GM11168 (cell line): ENCODE results near the gene CDC14B.
"Not testable (repeated sequence)": the region's sequence is repeated elsewhere in the genome, so short reads cannot be mapped to it uniquely, and the experiment has no call there.

Experiments used
- in situ Hi-C: fragments of 300-500 bp; cut with MboI; formaldehyde crosslinking; loops from one replicate; pipeline ENCODE4 v1.12.0; 2022; ENCODE audit warnings: low sequenced_read_pairs; ENCODE audit not compliant: unreplicated experiment

CDC14B gene

GRCh38 chr9:96633579-96633978, 13.9 kb upstream of the CDC14B start:
- in situ Hi-C loops: not testable (repeated sequence)

DNA sequence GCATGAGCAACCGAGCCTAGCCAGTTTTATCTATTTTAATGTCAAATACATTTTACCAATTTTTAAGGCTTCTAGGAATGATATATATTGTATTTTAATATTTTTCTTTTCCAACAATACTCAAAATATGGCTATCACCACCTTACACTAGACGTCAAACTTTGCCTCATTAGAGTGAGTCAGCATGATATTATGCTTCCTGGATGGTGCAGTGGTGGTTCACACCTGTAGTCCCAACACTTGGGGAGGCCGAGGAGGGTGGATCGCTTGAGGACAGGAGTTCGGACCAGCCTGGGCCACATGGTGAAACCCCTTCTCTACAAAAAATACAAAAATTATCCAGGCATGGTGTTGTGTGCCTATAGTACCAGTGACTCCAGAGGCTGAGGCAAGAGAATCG, 7.3 kb upstream of the CDC14B start:
- in situ Hi-C loops: no loop called here

- in situ Hi-C loops: no loop called here
Observed at GRCh38 chr9:96621618-96622017, 2.0 kb upstream of the CDC14B start.

GRCh38 chr9:96620832-96621269, 1.2 kb upstream of the CDC14B start:
- in situ Hi-C loops: no loop called here

GRCh38 chr9:96620181-96620514, 505 bp upstream of the CDC14B start:
- in situ Hi-C loops: no loop called here

- in situ Hi-C loops: no loop called here
Observed at GRCh38 chr9:96619124-96619465, 548 bp downstream of the CDC14B start.

GRCh38 chr9:96618209-96619123, 1.2 kb downstream of the CDC14B start:
- in situ Hi-C loops: no loop called here

DNA sequence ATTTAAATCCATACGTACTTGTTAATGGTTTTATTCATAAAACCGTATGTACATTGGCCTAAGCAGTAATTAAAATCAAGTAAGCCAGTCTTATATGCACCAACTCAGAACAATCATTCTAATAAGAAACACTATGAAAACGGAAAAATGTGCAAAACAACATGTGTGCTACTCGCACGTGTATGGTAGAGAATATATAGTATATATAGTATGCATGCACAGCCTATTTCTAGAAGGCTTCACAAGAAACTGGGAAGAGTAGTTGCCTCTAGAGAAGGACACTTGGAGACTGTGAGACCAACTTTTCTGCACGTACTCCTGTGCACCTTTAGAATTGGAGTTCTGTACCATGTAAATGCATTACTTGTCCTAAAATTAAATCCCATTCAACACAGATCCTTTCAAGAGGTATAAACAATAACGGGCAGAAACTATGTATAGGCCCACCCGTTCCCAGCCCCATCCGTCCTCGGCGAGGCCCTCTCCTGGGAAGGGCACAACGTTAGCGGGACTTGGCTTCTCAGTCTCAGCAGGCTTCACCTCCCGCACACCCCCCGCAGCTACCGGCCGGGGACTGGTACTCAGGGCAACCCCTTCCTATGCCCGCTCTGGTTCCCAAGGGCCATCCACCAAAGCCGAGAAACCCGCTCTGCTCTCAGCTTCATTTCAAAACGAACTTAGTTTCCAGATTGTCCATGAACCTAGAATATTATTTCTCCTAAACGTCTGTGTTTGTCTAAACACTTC, 2.0 kb downstream of the CDC14B start:
- in situ Hi-C loops: no loop called here

DNA sequence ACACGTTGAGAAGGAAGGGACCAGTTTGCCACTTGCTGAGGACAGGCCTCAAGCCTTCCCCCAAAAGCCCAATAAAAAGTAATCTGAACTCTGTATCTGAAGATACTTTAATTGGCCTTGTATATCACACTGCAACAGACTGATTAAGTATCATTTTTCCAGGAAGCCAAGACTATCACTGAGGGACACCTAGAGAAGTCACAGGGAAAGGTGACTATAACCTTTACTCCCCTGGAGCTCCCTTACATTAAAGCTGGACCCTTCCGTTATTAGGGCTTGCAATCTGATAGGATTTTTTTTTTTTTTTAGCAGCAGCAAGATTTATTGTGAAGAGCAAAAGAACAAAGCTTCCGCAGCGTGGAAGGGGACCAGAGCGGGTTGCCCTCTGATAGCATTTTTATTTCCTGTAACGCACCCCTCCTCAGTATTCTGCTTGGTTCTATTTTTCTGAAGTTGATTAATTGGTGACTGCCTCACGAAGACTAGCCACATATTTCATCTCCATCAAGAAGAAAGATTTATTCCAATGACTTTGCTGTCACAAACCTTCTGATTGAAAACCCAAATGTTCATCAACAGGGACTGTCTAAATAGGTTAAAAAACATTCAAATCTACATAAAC, 2.7 kb downstream of the CDC14B start:
- in situ Hi-C loops: no loop called here

DNA sequence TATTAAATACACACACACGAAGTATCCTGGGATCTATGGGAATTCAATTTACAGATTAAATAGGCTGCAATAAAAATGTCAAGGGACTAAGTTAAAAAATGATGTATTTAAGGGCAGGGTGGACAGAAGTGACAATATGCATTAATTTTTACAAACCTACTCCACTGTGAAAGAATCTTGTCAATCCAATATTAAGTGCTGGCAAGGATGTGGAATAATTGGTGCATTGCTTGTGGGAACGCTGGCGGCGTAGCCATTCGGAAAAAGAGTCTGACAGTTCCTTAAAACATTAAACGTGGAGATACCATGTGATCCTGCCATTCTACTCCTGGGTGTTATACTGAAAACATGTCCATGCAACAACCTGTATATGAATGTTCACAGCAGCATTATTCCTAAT, 4.2 kb downstream of the CDC14B start:
- in situ Hi-C loops: no loop called here

DNA sequence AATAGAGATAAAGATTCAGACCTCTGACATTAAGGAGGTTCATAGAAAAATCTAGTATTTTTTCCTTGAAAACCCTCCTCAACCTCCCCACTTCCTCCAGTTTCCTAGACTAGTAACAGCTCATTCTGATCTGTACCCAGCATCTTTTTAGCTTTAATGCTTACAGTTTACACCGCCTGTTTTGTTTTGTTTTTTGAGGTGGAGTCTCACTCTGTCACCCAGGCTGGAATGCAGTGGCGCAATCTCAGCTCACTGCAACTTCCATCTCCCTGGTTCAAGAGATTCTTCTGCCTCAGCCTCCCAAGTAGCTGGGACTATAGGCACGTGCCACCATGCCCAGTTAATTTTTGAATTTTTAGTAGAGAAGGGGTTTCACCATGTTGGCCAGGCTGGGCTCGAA, 5.0 kb downstream of the CDC14B start:
- in situ Hi-C loops: not testable (repeated sequence)

- in situ Hi-C loops: no loop called here
Observed at GRCh38 chr9:96612966-96613589, 6.6 kb downstream of the CDC14B start.

- in situ Hi-C loops: no loop called here
Observed at GRCh38 chr9:96612105-96612965, 7.3 kb downstream of the CDC14B start.

GRCh38 chr9:96611302-96611701, 8.3 kb downstream of the CDC14B start:
- in situ Hi-C loops: no loop called here

DNA sequence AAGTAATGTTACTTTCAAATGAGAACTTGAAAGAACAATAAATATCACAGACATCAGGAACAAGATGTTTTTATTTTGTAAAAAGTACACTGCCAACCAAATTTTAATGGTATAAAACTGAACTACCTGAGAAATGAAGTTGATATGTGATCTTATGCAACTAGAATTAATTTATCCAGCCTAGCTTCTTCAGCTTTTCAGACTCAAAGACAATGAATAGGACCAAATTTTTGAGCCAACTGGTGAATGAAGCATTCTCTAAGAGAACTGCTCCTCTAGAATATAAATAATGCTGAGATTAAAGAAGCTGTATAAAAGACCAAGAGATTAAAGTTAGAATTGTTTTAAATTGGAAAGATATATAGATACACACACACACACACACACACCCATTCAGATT, 9.9 kb downstream of the CDC14B start:
- in situ Hi-C loops: no loop called here

GRCh38 chr9:96607971-96608370, 11.7 kb downstream of the CDC14B start:
- in situ Hi-C loops: no loop called here

- in situ Hi-C loops: no loop called here
Observed at GRCh38 chr9:96605328-96605727, 14.3 kb downstream of the CDC14B start.

- in situ Hi-C loops: no loop called here
Observed at GRCh38 chr9:96604004-96604319, 15.7 kb downstream of the CDC14B start.

DNA sequence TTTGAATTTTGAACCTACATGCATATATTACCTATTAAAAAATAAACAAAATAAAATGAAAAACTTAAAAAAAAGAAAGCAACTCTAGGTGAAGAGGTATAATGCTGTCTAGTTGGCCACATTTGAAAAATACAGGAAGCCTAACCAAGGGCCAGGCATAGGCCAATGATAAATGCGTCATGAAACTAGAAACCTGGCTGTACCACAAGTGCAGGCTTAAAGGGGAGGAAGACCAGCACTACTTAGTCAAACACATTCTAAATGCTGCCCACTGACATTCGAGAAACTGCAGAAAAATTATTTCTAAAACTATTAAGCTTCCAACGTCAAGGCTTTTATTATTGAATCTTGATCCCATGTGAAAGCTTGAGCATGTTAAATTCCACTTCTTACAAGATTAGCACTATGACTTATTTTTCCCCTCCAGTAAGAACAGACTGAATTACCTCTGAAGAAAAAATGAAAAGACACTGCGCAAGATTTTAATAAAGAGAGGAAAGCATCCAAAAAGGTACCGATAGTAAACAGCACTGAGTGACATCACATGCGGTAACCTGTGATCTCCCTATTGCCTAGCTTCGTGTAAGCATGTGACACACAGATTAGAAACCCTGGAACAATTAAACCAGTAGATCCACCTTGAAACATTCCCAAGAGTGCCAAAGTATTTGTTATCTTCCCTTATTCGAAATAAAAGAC, 16.2 kb downstream of the CDC14B start:
- in situ Hi-C loops: no loop called here
